Kidney (tissue), 22 donors: ENCODE data around the gene WDR54. TPM values are rescaled to one million over a fixed set of nuclear protein-coding genes. Genes with fewer than 3 reads are reported as not detected.

Source experiments
- DNase-seq, 5 donors: peaks; one replicate each; pipeline ENCODE4 v3.0.0-alpha.2; 2013 to 2020
- FAIRE-seq: peaks from 2 replicates; lab custom pipeline; 2012; peaks lifted over from hg19 to GRCh38; lab: Jason Lieb, UNC
- H3K27ac ChIP-seq, 2 donors: one replicate each; pipeline ENCODE4 v1.7.0; 2013; ENCODE audit warnings: low read depth in 2 of 2, low read length in 2 of 2, inconsistent platforms in 1 of 2
- H3K27me3 ChIP-seq: one replicate; pipeline ENCODE4 v1.7.1; 2013; ENCODE audit warnings: low read length, inconsistent platforms; ENCODE audit not compliant: control insufficient read depth, insufficient read depth
- H3K36me3 ChIP-seq, 3 donors: one replicate each; pipeline versions ENCODE4 v1.7.0 to v1.7.1; 2013; ENCODE audit warnings: low read length in 3 of 3, control low read depth in 1 of 3, inconsistent platforms in 1 of 3; ENCODE audit not compliant: insufficient read depth in 3 of 3, control insufficient read depth in 2 of 3
- H3K4me1 ChIP-seq, 3 donors: one replicate each; pipeline versions ENCODE4 v1.7.0 to v1.7.1; 2013; ENCODE audit warnings: low read length in 3 of 3, inconsistent platforms in 1 of 3, low read depth in 1 of 3; ENCODE audit not compliant: control insufficient read depth in 2 of 3, insufficient read depth in 2 of 3
- H3K4me3 ChIP-seq, 3 donors: one replicate each; pipeline versions ENCODE4 v1.7.0 to v1.8.1; 2013; ENCODE audit warnings: low read length in 3 of 3, control low read depth in 1 of 3, inconsistent platforms in 1 of 3
- H3K9ac ChIP-seq, 3 donors: one replicate each; pipeline versions ENCODE4 v1.7.0 to v1.7.1; 2013; ENCODE audit warnings: low read length in 3 of 3, control low read depth in 1 of 3, inconsistent platforms in 1 of 3
- H3K9me3 ChIP-seq, 3 donors: one replicate each; pipeline versions ENCODE4 v1.7.0 to v1.7.1; 2013; ENCODE audit warnings: low read length in 3 of 3, control low read depth in 1 of 3, inconsistent platforms in 1 of 3; ENCODE audit not compliant: control insufficient read depth in 2 of 3, insufficient read depth in 1 of 3
- CTCF ChIP-seq: IDR thresholded peaks from 3 replicates; pipeline ENCODE4 v1.5.1; 2012; ENCODE audit warnings: mild to moderate bottlenecking, moderate library complexity, borderline replicate concordance; ENCODE audit not compliant: insufficient read depth; ENCODE audit errors: extremely low read depth
- intact Hi-C: fragments of 100-400 bp; cut with DNase I; formaldehyde crosslinking; loops from one replicate; pipeline ENCODE4 v1.11.1; 2022
- long read RNA-seq, 10 donors: library from polyadenylated mRNA in 1 of 10; unstranded in 1 of 10; transcript quantifications; one replicate each; pipeline ENCODE4 v2.0.0 and lab custom pipeline, GENCODE V29; 2021 to 2026
- polyA plus RNA-seq: library from polyadenylated mRNA; stranded (reverse); fragments of 350-450 nt; fragmentation: Illumina TruSeq; extraction: RNeasy Lipid Tissue Mini Kit (QIAGEN cat#74804); gene quantifications from one replicate; pipeline ENCODE4 v1.2.3, GENCODE V29; 2014; ENCODE audit warnings: low read depth, low replicate concordance; ENCODE audit not compliant: insufficient read depth
- total RNA-seq: library from RNA; stranded (reverse); fragmentation: NEBNext Ultra II Directional; extraction: Animal tissue kit (Norgen Biotek cat#: 25700); gene quantifications from one replicate; pipeline ENCODE4 v1.2.1, GENCODE V29; 2021
- donor health status: control.
- donor health status: control.
- donor health status: control.
- donor health status: control.
- donor health status: control.
- donor health status: DM: yes; HTN: yes; CAD: no.
- donor health status: Normal renal cell carcinoma (clear cell type).

Gene WDR54
- total RNA-seq (23.3 TPM), polyA plus RNA-seq (37.6 TPM)
- long read RNA-seq, donor 1, transcript WDR54-201 (10 exons, 1,147 nt): major isoform, 6 of 7 reads
- long read RNA-seq, donor 1, partial matches to known transcripts: 0 of 7 reads
- long read RNA-seq, donor 1, other reads (novel, unspliced or antisense): 0 of 7 reads
- long read RNA-seq, donor 2, transcript WDR54-201 (10 exons, 1,147 nt): major isoform, 7 of 29 reads
- long read RNA-seq, donor 2, partial matches to known transcripts: 18 of 29 reads
- long read RNA-seq, donor 2, other reads (novel, unspliced or antisense): 0 of 29 reads
- long read RNA-seq, donor 3, transcript WDR54-201 (10 exons, 1,147 nt): major isoform, 14 of 43 reads
- long read RNA-seq, donor 3, partial matches to known transcripts: 16 of 43 reads
- long read RNA-seq, donor 3, other reads (novel, unspliced or antisense): 10 of 43 reads
- long read RNA-seq, donor 4, transcript WDR54-201 (10 exons, 1,147 nt): major isoform, 12 of 15 reads
- long read RNA-seq, donor 4, partial matches to known transcripts: 0 of 15 reads
- long read RNA-seq, donor 4, other reads (novel, unspliced or antisense): 0 of 15 reads
- long read RNA-seq, donor 5, partial matches to known transcripts: 0 of 1 reads
- long read RNA-seq, donor 5, other reads (novel, unspliced or antisense): 0 of 1 reads
- long read RNA-seq, donor 6, transcript WDR54-211 (3 exons, 626 nt): minor isoform, 5 of 14 reads
- long read RNA-seq, donor 6, transcript WDR54-201 (10 exons, 1,147 nt): major isoform, 8 of 14 reads
- long read RNA-seq, donor 6, partial matches to known transcripts: 0 of 14 reads
- long read RNA-seq, donor 6, other reads (novel, unspliced or antisense): 0 of 14 reads
- long read RNA-seq, donor 7, transcript WDR54-201 (10 exons, 1,147 nt): major isoform, 18 of 35 reads
- long read RNA-seq, donor 7, partial matches to known transcripts: 12 of 35 reads
- long read RNA-seq, donor 7, other reads (novel, unspliced or antisense): 2 of 35 reads
- long read RNA-seq, donor 8, transcript WDR54-201 (10 exons, 1,147 nt): major isoform, 13 of 15 reads
- long read RNA-seq, donor 8, partial matches to known transcripts: 0 of 15 reads
- long read RNA-seq, donor 8, other reads (novel, unspliced or antisense): 0 of 15 reads
- long read RNA-seq, donor 9, partial matches to known transcripts: 0 of 5 reads
- long read RNA-seq, donor 9, other reads (novel, unspliced or antisense): 0 of 5 reads
- long read RNA-seq, donor 10, transcript WDR54-211 (3 exons, 626 nt): minor isoform, 5 of 18 reads
- long read RNA-seq, donor 10, transcript WDR54-201 (10 exons, 1,147 nt): major isoform, 11 of 18 reads
- long read RNA-seq, donor 10, partial matches to known transcripts: 0 of 18 reads
- long read RNA-seq, donor 10, other reads (novel, unspliced or antisense): 0 of 18 reads

GRCh38 chr2:74421221-74421870, at the start of gene WDR54, which contains the start of gene C2orf81:
TSS of gene WDR54 (plus strand) at chr2:74421730. CDS start at chr2:74422154, 424 bp downstream.
TSS of gene C2orf81 (minus strand) at chr2:74421619. CDS start at chr2:74421560, 59 bp downstream.
- H3K9me3 ChIP-seq: no peaks in the 10 kb centered on the region
- DNase-seq: peak; percentile 91 to 96 (median 94)
- peak within 1 kb of the TSS; percentile 43 to 77 (median 65) for H3K9ac ChIP-seq
- TF ChIP-seq CTCF: no peak
- H3K36me3 ChIP-seq: peaks cover 0 to 12% (median 0%) of the 10 kb centered on the region in 3 donors
- H3K27ac ChIP-seq: peak within 1 kb of the TSS; percentile 65 to 78
- intact Hi-C loops: no loop called here
- FAIRE-seq: no peak
- peaks cover 0 to 3% (median 0%) of the 10 kb centered on the region in 3 donors for H3K4me1 ChIP-seq
- no peaks in the 10 kb centered on the region for H3K27me3 ChIP-seq
- peak within 1 kb of the TSS; percentile 64 to 92 (median 78) for H3K4me3 ChIP-seq

DNA sequence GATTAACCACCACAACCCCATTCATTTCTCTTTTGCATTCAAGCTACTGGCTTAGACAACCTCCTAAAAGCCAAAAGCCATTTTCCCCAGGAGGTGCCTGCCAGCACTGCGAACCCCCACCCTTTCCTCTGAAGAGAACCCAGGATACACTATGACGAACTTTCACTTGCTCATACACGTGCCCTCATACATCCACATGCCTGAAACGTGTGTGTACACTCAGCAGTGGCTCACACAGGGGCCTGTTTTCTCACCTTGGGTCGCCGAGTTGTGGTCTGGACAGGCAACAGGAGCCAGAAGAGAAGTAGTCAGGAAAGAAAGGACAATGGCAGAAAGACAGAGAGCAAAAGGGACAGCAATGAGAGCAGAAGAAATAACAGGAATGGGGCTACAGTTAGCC, 48.9 kb upstream of the WDR54 start:
- peaks cover 0 to 3% (median 0%) of the 10 kb centered on the region in 3 donors for H3K4me1 ChIP-seq
- H3K27me3 ChIP-seq: no peaks in the 10 kb centered on the region
- peaks cover 5 to 52% (median 44%) of the 10 kb centered on the region in 3 donors for H3K36me3 ChIP-seq
- intact Hi-C loops: no loop called here
- no peak overlapping the region for H3K27ac ChIP-seq
- no peak overlapping the region for H3K4me3 ChIP-seq
- FAIRE-seq: no peak
- DNase-seq: no peak
- H3K9ac ChIP-seq: no peak overlapping the region
- no peak for TF ChIP-seq CTCF
- no peaks in the 10 kb centered on the region for H3K9me3 ChIP-seq

GRCh38 chr2:74373221-74373676, 48.3 kb upstream of the WDR54 start:
- H3K27me3 ChIP-seq: no peaks in the 10 kb centered on the region
- intact Hi-C loops: no loop called here
- no peak for FAIRE-seq

More at GRCh38 chr2:74373221-74373676, 48.3 kb upstream of the WDR54 start:
- Histone ChIP-seq H3K36me3 (peaks cover 5 to 52% (median 41%) of the 10 kb centered on the region in 3 donors), H3K4me1 (peaks cover 0 to 3% (median 0%) of the 10 kb centered on the region in 3 donors), H3K4me3 (no peak overlapping the region), H3K9ac (peak overlapping the region in 1 of 3 donors; percentile 51), H3K27ac (no peak overlapping the region), H3K9me3 (no peaks in the 10 kb centered on the region)
- peak in 3 of 5 donors; percentile 14 to 24 (median 18) for DNase-seq
- no peak for TF ChIP-seq CTCF
